ENCODE data around the gene NFS1. TPM values are rescaled to one million over a fixed set of nuclear protein-coding genes. Genes with fewer than 3 reads are reported as not detected.

Gene NFS1
- polyA plus RNA-seq, 2 of the 4 experiments (the other 2 are of a cell fraction) = 44.0 to 50.5 TPM

DNA sequence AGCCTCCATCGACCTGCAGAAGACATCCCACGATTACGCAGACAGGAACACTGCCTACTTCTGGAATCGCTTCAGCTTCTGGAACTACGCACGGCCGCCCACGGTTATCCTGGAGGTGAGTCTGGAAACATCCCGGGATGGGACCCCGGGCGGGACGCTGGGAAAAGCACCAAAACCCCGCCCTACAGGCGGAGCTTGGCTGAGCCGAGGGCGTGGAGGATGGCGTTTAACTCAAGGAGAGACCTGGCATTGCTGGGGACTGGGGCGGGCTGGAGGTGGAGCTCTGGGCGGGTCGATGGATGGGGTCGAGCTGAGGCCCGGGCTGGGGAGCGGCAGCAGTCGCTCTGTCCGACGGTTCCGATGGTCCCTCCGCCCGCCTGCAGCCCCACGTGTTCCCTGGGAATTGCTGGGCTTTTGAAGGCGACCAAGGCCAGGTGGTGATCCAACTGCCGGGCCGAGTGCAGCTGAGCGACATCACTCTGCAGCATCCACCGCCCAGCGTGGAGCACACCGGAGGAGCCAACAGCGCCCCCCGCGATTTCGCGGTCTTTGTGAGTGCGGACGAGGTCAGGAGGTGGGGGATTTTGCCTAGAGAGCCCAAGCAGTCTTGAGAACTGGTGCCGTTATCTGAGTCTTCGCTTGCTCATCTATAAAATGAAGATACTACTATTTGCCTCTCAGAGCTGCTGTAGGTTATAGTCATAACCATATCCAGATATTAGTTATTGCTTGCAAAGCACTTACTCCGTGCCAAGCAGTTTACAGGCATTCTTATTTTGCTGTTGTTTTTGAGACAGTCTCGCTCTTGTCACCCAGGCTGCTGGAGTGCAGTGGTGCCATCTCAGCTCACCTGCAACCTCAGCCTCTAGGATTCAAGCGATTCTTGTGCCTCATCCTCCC, 79.7 kb downstream of the NFS1 start (continued):
- TF ChIP-seq, protein P1, sequence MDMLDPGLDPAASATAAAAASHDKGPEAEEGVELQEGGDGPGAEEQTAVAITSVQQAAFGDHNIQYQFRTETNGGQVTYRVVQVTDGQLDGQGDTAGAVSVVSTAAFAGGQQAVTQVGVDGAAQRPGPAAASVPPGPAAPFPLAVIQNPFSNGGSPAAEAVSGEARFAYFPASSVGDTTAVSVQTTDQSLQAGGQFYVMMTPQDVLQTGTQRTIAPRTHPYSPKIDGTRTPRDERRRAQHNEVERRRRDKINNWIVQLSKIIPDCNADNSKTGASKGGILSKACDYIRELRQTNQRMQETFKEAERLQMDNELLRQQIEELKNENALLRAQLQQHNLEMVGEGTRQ (IDR thresholded peaks at IDR 0.05) = peak; percentile 33
- no peak for TF ChIP-seq HOXB5 (CRISPR knock-in tag; IDR thresholded peaks at IDR 0.05)
- peak; percentile 37; the same call in 1 of the 2 replicates for TF ChIP-seq POLR2A (IDR thresholded peaks at IDR 0.05; ENCODE audit: low read length)
- TF ChIP-seq CBX2 (IDR thresholded peaks at IDR 0.05; ENCODE audit: borderline replicate concordance, low read depth) = no peak
- TF ChIP-seq SMC3 (IDR thresholded peaks at IDR 0.05) = 0 out of 3 replicates have a peak, but pooled peaks have one; percentile 17
- no peak for TF ChIP-seq ZNF302 (CRISPR knock-in tag; IDR thresholded peaks at IDR 0.05)
- TF ChIP-seq NR3C1 (IDR thresholded peaks at IDR 0.05) = no peak
- TF ChIP-seq EHMT2 (IDR thresholded peaks at IDR 0.05; ENCODE audit: low read depth) = no peak
- no peak for TF ChIP-seq TP53 (CRISPR knock-in tag; IDR thresholded peaks at IDR 0.05)
- no peak for TF ChIP-seq FOSB (CRISPR knock-in tag; IDR thresholded peaks at IDR 0.05)

DNA sequence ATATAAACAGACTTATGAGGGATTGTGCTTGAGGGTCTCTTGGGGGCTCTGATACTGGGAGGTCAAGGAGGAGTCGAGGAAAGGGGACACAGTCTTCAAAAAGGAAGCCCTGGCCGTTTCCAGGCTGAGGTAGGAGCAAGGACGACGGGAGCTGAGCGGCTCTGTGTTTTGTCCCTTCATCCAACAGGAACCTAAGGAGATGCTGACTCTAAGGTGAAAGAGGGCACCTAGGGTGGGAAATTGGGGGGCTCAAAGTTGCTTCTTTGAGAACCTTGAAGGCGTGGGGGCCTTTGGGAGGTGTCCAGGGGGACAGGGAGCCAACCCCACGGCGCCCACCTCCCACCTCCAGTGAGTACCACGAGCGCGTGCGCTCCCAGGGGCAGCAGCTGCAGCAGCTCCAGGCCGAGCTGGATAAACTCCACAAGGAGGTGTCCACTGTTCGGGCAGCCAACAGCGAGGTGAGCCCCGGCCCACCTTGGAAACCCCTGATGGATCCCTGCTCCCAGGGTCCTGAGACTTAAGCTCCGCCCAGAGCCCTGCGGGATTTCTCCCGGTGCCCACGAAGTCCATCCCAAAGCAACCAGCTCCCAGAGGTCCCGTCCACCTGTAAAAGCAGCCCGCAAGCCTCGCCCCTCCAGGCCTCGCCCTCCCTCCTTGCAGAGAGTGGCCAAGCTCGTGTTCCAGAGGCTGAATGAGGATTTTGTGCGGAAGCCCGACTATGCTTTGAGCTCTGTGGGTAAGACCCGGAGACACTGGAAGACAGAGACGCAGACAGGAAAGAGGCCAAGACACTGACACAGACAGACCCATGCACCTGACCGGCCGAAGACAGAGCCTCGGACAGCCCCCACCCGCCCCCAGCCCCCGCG, 80.7 kb downstream of the NFS1 start:
- Histone ChIP-seq H3K4me3 (peak overlapping the region; percentile 61), H3K9me3 (no peaks in the 10 kb centered on the region), H3K4me1 (peaks cover 18% of the 10 kb centered on the region), H3K27ac (peak overlapping the region; percentile 80 to 90), H3K4me2 (peak overlapping the region; percentile 85)
- FAIRE-seq = no peak
- whole genome bisulfite sequencing (ENCODE audit: missing lambda C conversion rate) = 27% methylated on average over 26 of the region's 35 CpGs
- ChIA-PET CTCF (interaction anchor here (0.7 to 6.6 kb wide), 32 partner anchors 7 to 321 kb away, joined by 3 to 73 read pairs (median 6); partner anchors contain the start of gene ERGIC3), POLR2A (interaction anchor here (0.8 to 4.2 kb wide), 7 partner anchors 12 to 124 kb away, joined by 3 to 51 read pairs (median 5); partner anchors contain the start of genes CPNE1, ERGIC3, NFS1 and RBM12)
- TF ChIP-seq KDM5A (IDR thresholded peaks at IDR 0.05) (no peak), GATA3 (IDR thresholded peaks at IDR 0.05; ENCODE audit: borderline replicate concordance) (0 out of 2 replicates have a peak, but pooled peaks have one; percentile 0)
- TF ChIP-seq, protein P2, sequence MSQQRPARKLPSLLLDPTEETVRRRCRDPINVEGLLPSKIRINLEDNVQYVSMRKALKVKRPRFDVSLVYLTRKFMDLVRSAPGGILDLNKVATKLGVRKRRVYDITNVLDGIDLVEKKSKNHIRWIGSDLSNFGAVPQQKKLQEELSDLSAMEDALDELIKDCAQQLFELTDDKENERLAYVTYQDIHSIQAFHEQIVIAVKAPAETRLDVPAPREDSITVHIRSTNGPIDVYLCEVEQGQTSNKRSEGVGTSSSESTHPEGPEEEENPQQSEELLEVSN (IDR thresholded peaks at IDR 0.05; ENCODE audit: borderline replicate concordance, low read depth) = peak; percentile 51; the same call in 1 of the 2 replicates
- peak in 1 of 2 experiments; percentile 1; a peak in 1 of 6 replicates for ATAC-seq
- peak in 1 of 2 experiments; percentile 35 for DNase-seq (ENCODE audit: low read depth in 1 of 2, low spot score in 1 of 2)

Small RNA genes within 50 kb of the gene (small RNA-seq; reads per million reads assigned to genes)
- gene RNU6-759P = 0 to 0.43 (median 0.08) reads per million in 6 experiments

Other genes starting within 250 kb of the NFS1 start
- 13.8 and 16.2 TPM in 2 replicates for gene CEP250, start 243.8 kb downstream of the NFS1 start, polyA plus RNA-seq (2011; rRNA removed)
- 19.6 to 20.7 TPM (median 20.5 TPM) in 3 replicates for gene CEP250, start 243.8 kb downstream of the NFS1 start, polyA plus RNA-seq (2017; fragmentation: RNase III; extraction: RNeasy Plus Mini Kit Qiagen cat#74134 plus additional on column Dnase treatment)
- not detected in 2 replicates for gene C20orf173, start 169.7 kb downstream of the NFS1 start, polyA plus RNA-seq (2011; rRNA removed)
- gene C20orf173, start 169.7 kb downstream of the NFS1 start, polyA plus RNA-seq (2017; fragmentation: RNase III; extraction: RNeasy Plus Mini Kit Qiagen cat#74134 plus additional on column Dnase treatment) = not detected in 3 replicates
- 343 and 379 TPM in 2 replicates for gene ERGIC3, start 157.3 kb downstream of the NFS1 start, polyA plus RNA-seq (2011; rRNA removed)
- gene ERGIC3, start 157.3 kb downstream of the NFS1 start, polyA plus RNA-seq (2017; fragmentation: RNase III; extraction: RNeasy Plus Mini Kit Qiagen cat#74134 plus additional on column Dnase treatment) = 228 to 252 TPM (median 239 TPM) in 3 replicates
- gene SPAG4, start 83.5 kb downstream of the NFS1 start, polyA plus RNA-seq (2011; rRNA removed) = 5.0 and 7.9 TPM in 2 replicates
- 2.6 to 4.6 TPM (median 4.4 TPM) in 3 replicates for gene SPAG4, start 83.5 kb downstream of the NFS1 start, polyA plus RNA-seq (2017; fragmentation: RNase III; extraction: RNeasy Plus Mini Kit Qiagen cat#74134 plus additional on column Dnase treatment)
- 180 and 199 TPM in 2 replicates for gene CPNE1, start 34.5 kb downstream of the NFS1 start, polyA plus RNA-seq (2011; rRNA removed)
- 210 to 244 TPM (median 239 TPM) in 3 replicates for gene CPNE1, start 34.5 kb downstream of the NFS1 start, polyA plus RNA-seq (2017; fragmentation: RNase III; extraction: RNeasy Plus Mini Kit Qiagen cat#74134 plus additional on column Dnase treatment)
- gene RBM12, start 34.5 kb downstream of the NFS1 start, polyA plus RNA-seq (2011; rRNA removed) = 92.9 and 119 TPM in 2 replicates
- 49.0 to 50.9 TPM (median 49.9 TPM) in 3 replicates for gene RBM12, start 34.5 kb downstream of the NFS1 start, polyA plus RNA-seq (2017; fragmentation: RNase III; extraction: RNeasy Plus Mini Kit Qiagen cat#74134 plus additional on column Dnase treatment)
- gene ROMO1, start 53 bp upstream of the NFS1 start, polyA plus RNA-seq (2011; rRNA removed) = 201 and 204 TPM in 2 replicates
- gene ROMO1, start 53 bp upstream of the NFS1 start, polyA plus RNA-seq (2017; fragmentation: RNase III; extraction: RNeasy Plus Mini Kit Qiagen cat#74134 plus additional on column Dnase treatment) = 365 to 430 TPM (median 425 TPM) in 3 replicates
- 127 and 264 TPM in 2 replicates for gene RBM39, start 42.9 kb upstream of the NFS1 start, polyA plus RNA-seq (2011; rRNA removed)
- gene RBM39, start 42.9 kb upstream of the NFS1 start, polyA plus RNA-seq (2017; fragmentation: RNase III; extraction: RNeasy Plus Mini Kit Qiagen cat#74134 plus additional on column Dnase treatment) = 199 to 212 TPM (median 201 TPM) in 3 replicates
- gene PHF20, start 72.7 kb upstream of the NFS1 start, polyA plus RNA-seq (2011; rRNA removed) = 27.9 and 32.8 TPM in 2 replicates
- 23.8 to 24.9 TPM (median 24.0 TPM) in 3 replicates for gene PHF20, start 72.7 kb upstream of the NFS1 start, polyA plus RNA-seq (2017; fragmentation: RNase III; extraction: RNeasy Plus Mini Kit Qiagen cat#74134 plus additional on column Dnase treatment)